GM18907 (cell line): ENCODE results near the gene ITIH5.

Source experiments
- ATAC-seq: cut with Tn5 transposase; IDR thresholded peaks from one replicate; pipeline ENCODE4 v1.9.1; 2021; ENCODE audit warnings: mild to moderate bottlenecking, moderate library complexity; ENCODE audit not compliant: unreplicated experiment

Gene ITIH5

DNA sequence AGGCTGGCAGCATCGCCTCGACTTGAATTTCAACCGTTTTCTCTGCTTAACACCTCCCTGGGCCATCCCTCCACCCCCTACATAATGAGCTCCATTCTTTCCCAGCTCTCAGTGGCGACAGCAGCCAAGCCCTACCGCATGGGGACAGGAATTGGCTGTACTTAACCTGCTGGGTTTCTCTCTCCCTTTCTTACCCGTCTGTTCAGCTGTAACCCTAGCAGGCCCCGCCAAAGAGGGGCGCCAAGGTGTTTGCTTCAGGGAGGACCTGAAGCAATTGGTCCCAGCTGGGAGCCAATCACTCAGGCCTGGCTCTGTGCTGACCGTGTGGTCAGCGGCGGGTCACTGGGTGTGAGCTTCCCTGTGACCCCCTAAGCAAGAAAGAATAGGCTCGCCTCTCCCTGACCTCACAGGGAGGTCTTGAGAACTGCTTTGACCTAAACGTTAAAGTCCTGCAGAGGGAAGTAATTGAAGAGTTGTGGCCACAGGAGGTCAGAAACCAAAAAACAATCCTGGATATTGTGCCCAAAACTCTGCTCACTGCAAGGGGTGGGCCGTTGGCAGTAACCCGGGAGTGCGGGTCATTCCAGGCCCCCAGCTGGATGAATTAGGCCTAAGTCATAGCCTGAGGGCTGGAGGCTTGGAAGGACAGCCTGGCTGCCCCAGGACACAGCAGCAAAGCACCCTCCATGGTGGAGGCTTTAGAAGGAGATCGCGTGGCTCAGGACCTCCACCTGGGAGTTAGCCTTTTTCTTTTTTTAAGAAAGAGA is 114.6 kb downstream of the ITIH5 start:
- no peak for ATAC-seq

DNA sequence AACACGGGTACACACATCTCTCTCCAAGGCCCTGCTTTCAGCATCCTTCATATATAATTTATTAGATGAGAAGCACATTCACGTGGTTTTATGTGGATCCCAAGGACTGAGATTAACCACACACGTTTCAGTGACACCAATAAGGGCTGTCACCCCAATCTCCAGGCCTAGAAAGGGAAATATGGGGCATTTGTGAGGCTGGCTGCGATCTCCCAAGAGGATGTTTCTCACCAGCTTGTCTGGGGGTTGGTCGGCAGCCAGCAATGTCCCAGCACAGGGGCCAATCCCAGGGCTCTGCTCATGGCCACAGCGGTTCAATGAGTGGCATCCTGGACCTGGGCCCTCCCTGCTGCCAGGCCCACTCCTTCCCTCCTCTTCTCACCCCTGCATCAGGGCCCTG is 115.5 kb downstream of the ITIH5 start:
- no peak for ATAC-seq

DNA sequence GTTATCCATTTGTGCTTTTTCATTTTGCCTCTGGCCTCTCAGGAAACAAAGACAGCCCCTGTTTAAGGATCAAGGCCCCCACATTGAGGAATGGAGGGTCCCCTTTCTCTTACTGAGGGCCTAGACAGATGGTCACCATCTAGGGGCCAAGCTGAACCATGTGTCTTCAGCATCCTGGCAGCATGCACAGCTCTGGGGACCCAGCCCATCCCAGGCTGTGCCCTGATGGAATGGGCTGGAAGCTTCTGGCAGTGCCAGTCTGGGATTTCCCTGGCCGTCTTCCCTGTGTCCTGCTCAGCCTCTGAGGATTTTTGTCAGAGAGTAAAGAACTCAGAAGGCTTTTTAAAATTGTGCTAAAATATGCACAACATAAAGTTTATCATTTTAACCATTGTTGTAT is 116.8 kb downstream of the ITIH5 start:
- ATAC-seq: no peak

DNA sequence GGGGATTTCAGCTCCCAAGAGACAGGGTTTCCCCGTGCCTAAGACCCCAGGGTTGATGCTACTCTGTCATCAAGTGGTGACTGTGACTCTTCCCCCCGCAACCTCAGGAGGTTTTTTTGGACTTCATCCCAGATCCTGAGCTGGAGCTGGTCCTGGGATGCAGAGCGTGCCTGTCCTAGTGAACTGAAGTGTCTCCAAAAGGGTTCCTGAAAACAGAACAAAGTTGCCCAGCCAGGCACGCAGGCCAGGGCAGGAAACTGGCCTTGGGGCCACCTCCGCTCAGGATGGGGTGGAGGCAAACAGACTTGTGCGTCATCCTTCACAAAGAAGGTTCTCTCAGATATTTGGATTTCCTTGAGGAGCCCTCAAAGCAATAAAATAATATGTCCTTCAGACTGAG is 118.9 kb downstream of the ITIH5 start:
- ATAC-seq: no peak

DNA sequence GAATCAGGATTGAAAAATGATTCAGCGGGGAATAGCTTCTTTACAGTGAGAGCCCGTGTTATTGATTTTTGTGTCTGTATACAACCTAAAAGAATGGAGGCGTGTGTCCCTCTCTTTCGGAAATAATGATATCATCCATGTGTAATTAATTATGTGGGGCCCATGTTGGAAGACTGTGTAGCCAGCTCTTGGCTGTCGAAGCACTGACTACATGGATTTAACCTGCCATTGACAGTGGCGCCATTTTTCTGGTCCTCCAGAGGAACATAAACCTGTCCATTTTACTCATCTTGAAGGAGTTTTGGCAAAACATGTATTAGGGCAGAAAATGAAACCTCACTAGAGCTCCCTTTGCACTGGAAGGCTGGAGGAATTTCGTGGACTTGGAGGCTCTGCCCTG is 119.6 kb downstream of the ITIH5 start:
- no peak for ATAC-seq

DNA sequence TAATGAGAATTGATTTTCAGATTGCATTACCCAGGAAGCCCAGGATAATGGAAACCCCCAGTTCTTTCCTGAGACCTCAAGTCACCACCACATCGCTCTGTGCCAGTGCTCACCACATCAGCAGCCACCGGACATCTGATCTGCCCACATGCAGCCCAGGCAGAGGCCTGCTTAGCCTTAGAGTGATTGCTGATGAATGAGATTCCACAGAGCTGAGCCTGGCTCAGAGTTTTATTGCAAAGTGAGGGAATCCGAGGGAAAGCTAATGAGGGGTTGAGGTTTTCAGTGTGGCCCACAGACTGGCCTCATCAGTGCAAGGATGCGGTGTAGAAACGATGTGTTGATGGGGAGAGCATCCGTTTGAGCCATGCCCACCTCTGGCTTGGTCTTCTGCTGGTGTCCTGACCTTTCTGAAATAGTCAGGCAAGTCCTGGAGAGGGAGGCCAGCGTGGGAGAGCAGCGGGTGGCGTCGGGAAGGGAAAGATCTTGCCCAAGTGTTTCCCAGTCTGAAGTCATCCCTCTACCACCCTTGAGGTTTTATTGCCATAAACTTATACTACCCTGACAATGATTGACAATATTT is 120.3 kb downstream of the ITIH5 start:
- no peak for ATAC-seq

DNA sequence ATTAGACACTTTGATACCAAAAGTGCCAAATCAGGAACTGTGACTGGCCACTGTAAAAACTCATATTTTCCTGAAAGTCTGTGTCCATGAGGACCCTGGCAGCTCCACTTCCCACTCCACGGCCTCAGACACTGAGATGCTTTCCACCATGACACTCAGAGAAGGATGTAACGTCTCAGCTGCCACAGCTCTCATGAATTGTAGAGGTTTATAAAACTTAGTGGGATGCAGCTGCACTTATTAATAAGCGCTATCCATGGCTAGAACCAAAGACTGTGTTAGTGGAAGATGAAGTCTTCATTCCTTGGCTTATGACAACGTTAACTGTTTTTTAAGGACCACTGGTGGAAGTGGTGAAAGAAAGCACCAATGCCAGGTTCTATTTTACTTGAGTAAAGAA is 121.0 kb downstream of the ITIH5 start:
- no peak for ATAC-seq

DNA sequence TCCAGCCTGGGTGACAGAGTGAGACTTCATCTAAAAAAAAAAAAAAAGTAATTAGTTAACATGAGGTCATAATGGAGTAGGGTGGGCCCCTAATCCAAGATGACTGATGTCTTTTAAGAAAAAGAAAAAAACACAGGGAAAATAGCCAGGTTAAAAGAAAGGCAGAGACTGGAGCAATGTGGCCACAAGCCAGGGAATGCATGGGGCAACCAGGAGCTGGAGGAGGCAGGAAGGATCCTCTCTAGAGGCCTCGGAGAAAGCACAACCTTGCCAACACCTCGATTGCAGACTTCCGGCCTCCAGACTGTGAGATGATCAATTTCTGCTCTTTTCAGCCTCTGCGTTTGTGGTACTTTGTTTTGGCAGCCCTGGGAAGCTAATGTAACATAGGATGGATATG is 121.5 kb downstream of the ITIH5 start:
- ATAC-seq: no peak

DNA sequence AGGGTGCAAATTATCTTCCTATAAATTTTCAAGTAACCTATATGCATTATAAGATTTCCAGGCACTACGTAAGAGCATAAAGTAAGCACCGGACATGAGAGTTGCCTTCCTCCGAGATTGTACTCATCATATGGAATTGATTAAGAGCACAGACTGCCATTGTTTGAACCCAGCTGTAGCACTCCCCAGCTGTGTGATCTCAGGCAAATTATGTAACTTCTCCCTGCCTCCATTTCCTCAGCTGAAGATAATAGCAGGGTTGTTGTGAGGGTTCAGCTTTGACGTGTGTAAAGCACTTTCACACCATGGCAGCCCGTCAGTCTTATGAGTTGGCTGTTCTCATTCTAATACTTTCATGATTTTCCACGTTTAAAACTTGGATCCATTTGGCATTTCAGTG is 122.6 kb downstream of the ITIH5 start:
- no peak for ATAC-seq

DNA sequence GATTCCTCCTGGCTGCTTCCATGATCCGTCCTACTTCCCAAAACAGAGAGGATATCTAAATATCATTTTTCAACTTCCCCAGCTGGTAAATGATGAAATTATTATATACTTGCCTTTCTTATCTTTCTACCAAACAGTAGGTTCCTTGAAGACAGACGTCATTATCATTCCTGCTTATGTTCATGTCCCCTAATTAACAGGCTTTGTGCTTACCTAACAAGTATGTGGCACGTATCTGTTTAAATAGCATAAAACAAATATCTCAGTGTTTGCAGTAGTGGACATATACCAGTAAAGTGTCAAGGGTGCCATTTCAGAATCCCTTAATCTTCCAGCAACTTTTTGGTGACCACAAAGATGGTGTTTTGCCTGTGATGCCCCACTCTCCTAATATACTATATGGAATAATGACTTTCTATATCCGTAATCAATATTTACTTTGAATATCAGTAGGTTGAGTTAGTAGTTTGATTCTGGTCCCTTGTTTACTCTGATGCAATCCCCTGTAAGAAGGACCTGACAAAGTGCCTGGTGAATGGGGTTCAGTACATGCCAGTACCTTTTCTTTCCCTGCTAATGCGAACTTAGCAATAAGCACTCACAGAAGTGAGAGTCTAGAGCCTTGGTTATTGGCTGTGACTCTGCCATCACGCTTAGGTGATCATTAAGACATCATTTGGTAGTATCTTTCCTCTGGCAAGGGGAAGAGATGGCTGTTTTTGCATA is 124.4 kb downstream of the ITIH5 start:
- ATAC-seq: no peak

DNA sequence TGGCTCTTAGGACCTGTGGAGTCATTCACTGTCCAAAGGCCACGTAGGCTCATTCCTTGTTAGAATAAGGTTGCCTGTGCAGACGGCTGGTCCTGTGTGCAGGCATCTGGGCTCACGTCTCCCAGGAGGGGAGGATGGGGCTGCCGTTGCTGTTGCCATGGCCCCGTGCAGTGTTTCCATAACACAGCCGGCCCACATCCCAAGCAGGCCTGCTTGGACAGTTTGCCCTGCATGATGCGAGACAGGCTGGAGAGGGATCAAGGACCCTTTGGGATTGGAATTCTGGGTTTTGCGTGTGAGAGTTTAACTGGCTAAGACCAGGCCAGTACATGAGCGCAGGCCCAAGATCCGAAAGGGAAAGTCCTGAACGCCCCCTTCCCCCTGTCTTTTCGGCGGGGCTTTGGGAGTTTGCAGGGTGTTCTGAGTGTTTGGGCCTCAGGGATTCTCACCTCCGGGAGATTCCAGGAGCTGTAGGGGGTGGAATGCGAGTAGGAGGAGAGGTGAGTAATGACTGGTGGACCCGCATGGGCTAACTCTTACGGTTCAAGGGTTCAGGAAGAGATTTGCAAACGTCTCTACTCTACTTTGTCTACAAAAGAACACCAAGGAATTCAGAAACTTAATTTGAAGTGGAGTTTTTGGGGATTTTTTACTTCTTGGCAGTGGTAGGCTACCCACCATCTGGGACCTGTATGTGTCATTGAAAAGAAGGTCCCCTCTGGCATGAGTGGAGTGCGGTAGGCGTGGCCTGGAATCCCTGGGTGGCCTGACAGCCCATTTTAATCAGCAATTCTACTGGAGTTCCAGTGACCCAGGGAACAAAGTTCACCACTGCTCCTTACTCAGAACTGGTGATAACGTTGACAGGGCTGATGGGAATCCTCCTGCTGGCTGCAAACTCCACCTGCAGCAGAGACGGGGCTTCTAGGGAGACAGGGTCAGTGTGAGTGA is 125.4 kb downstream of the ITIH5 start:
- no peak for ATAC-seq

DNA sequence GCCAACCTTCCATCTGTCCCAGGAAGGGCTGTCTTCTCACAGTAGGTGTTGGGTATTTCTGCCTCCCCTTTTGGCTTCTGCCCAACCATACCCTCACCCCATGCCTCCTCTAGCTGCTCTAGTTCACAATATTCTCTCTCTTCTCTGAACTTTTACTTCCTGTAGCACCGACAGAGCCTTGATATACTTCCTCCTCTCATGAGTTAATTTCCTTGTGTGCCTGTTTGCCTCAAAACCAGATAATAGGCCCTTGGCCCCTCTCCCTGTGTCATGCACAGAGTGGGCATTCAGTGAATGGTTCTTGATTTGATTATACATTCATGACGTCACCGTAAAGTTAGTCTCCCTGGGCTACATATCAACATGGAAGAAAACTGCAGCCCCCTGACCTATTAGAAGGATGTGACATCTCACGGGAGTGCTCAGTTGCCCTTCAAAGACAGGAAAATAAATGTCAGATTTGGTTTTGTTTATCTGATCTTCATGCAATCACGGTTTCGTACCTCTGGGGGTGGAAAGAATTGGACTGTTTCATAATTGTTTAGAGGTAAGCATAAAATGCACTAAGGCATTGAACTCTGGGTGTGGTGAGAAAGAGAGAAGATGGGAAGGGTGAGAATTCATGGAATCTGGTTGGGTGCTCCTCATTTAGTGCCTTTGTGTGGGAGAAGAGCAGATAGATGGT is 127.7 kb downstream of the ITIH5 start:
- no peak for ATAC-seq

DNA sequence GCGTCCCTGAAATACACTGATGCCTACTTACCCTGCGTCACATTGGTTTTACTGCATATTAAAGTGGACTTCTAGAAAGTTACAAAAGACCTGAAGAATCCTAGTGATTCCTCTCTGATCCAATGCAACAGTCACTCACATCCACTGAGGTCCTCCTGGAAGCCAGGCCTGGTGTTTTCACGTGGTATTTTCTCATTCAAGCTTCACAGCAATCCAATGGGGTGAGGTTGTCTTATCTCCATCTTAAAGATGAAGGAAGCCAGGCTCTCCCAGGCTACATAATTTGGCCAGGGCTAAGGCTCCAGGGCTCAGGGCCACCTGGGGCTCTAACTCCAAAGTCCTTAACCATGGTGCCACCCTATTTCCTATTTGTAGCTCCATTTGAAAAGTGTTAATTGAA is 129.6 kb downstream of the ITIH5 start:
- no peak for ATAC-seq

DNA sequence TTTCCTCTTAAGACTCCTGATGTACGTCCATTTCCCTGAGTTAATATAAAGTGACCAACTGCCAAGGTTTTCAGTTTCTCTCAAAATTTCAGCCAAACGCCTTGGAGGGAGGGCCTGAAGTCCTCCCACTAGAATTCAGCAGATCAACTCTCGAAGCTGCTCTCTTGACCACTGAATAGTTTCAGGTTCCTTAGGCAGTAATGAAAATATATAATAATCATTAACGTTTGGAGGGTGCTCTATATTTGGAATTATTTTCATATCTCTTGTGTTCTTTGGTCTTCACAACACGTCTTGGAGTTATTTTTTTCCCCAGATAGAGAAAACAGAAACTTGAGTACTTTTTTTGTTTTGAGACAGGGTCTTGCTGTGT is 132.3 kb downstream of the ITIH5 start:
- peak; percentile 94 for ATAC-seq

DNA sequence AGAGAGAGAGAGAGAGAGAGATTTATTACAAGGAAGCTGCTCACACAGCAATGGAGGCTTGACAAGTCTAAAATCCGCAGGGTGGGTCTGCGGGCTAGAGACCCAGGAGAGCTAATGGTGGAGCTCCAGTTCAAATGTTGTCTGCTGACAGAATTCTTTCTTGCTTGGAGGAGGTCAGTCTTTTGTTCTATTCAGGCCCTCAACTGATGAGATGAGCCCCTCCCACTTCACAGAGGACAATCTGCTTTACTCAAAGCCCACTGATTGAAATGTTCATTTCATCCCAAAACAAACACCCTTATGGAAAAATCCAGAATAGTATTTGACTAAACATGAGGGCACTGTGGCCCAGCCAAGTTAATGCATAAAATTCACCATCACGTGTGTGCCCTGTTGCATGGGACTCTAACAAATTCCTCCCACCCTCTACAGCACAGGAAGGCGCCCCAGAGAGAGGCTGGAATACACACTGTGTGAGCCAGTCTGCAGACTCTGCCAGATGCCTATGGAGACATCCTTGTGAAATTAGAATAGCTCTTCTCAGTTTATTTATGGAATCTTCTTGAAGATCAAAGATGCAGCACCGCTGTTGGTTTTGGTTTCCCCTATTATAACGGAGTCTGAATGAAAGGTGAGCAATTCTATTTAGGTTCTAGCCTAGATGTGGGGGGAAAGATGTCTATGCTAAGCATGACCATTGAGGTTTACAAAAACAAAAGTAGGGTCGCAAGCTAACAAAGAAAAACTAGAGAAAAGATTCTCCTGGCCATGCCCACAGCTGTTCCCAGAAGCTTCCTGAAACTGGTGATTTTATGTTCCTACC is 132.9 kb downstream of the ITIH5 start:
- peak; percentile 47 for ATAC-seq

DNA sequence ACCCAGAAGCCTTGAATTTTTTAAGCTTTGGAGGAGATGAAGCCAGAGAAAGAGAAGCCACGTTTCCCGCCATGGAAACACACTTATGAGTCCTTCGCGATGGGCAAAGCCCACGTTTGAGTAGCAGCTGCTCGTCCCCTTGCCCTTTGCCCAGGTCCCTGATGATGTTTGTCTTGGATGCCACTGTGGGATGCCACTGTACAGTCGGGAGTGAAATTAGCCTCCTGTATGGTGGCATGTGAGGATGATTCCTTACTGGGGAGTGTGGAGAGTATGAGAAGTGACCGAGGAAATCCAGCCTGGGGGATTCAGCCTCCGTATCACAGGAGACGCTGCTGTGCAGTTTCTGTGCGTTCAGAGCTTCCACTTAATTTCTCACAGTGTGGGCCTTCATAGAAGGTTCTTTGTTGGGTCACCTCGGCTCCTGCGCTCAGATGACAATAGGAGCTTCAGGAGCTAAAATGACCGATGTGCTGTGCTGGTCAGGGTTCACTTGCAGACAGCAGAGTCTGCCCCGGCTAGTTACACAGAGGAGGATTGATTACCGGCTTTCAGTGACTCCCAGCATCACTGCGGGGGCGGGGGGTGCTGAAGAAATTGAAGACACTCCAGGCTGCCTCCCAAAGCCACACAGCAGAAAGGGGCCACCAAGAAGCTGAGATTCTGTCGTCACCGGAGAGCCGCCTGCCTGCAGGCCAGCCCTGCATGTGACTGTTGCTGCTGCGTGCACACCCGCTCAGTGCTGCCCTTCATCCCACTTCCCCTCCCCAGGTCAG is 133.9 kb downstream of the ITIH5 start:
- ATAC-seq: no peak

DNA sequence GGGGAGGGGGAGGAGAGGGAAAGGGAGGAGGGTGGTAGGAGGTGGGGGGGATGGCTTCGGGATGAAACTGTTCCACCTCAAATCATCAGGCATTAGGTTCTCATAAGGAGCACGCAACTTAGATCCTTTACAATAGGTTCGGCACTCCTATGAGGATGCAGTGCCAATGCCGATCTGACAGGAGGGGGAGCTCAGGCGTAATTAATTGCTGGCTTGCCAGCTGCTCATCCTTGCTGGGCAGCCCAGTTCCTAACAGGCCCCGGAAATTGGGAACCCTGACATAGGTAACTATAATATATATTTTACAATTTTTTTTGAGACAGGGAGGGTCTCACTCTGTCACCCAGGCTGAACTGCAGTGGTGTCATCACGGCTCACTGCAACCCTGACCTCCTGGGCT is 137.1 kb downstream of the ITIH5 start:
- no peak for ATAC-seq

DNA sequence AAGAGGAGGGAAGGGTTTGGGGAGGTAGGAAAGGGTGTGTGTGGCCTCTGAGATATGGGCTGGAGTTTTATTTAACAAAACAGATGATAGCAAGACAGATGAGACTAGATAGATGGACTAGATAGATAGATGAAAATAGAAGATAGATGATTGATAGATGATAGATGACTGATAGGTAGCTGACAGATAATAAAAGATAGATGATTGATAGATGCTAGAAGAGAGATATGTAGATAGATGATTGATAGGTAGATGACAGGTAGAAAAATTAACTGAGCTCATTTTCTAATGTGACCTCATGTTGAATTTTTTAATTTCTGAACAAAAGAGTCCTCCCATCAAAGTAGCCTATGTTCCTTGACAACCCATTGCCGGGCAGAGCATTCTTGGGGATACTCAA is 139.3 kb downstream of the ITIH5 start:
- ATAC-seq: no peak

DNA sequence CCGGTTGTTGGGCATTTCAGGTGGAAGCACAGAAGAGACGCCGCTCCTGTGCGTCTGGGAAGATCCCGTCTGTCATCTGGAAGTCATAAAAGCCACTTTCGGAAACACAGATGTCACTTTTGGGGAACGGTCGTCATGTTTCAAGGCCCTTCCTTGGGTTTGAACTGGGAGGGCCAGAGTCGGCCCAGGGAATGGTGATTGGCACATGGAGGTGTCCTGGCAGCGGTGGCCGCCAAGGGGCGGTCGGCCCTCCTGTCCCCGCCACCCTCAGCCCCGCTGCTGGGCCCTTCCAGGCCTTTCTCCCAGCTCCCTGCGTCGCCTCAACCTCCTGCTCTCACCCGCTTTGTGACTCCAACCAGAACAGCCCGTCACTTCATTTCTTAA is 140.8 kb downstream of the ITIH5 start:
- no peak for ATAC-seq
